ENCODE results near the gene LILRB5.

LILRB5 gene

DNA sequence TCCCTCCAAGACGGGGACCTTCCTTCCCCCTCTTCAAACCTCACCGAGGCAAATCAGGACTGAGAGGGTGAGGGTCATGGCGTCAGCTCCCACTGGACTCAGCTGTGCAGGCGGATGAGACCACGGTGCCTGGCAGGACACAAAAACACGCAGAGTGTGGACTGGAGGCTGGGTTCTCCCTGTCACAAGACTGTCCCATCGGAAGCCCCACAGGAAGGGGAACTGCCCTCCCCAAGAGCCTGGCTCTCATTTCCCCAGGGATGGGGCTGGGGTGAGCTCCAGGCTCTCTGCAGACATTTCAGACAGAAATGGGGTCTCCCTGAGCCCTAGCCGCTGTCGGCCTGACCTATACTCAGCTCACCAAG lies at the start of gene LILRB5:
LILRB5 (minus strand) TSS at position 158 of the 365 bp plus-strand sequence; CDS start at position 78, 80 bp downstream.
- H3K4me3 ChIP-seq (ENCODE audit: control insufficient read depth, low read depth, low read length) = no peak within 1 kb of the TSS
- TF ChIP-seq CTCF (IDR thresholded peaks at IDR 0.05; ENCODE audit: control insufficient read depth, insufficient read depth, low read depth, low read length, missing control alignments) = no peak
- DNase-seq (ENCODE audit: low read depth) = no peak

GRCh38 chr19:54305141-54305540 lies 48.1 kb upstream of the LILRB5 start:
- TF ChIP-seq CTCF (IDR thresholded peaks at IDR 0.05; ENCODE audit: control insufficient read depth, insufficient read depth, low read depth, low read length, missing control alignments) = no peak

GRCh38 chr19:54302257-54302656 lies 45.2 kb upstream of the LILRB5 start:
- no peak for TF ChIP-seq CTCF (IDR thresholded peaks at IDR 0.05; ENCODE audit: control insufficient read depth, insufficient read depth, low read depth, low read length, missing control alignments)
- H3K4me3 ChIP-seq (ENCODE audit: control insufficient read depth, low read depth, low read length) = no peak overlapping the region
- DNase-seq (ENCODE audit: low read depth) = no peak

More at GRCh38 chr19:54305141-54305540, 48.1 kb upstream of the LILRB5 start:
- H3K4me3 ChIP-seq (ENCODE audit: control insufficient read depth, low read depth, low read length) = no peak overlapping the region
- no peak for DNase-seq (ENCODE audit: low read depth)

- no peak for TF ChIP-seq CTCF (IDR thresholded peaks at IDR 0.05; ENCODE audit: control insufficient read depth, insufficient read depth, low read depth, low read length, missing control alignments)
- no peak for DNase-seq (ENCODE audit: low read depth)
These were observed 42.4 kb upstream of the LILRB5 start for GRCh38 chr19:54299515-54299914.

DNA sequence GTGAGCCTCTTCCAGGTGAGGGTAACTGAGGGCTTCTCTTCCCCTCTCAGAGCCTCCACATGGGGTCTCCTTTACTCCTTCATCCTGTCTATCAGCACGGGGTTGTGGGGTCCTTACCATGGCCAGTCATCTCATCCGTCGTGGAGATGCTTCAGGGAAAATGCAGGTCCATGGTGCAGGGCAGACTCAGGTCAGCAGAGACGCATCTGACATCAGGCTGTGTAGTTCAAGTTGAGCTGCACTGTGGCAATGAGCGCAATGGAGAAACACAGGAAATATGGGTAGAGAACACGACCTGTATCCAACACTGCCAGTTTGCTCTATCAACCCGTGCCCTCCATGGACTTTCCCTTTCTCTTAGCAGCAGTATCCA lies 42.0 kb upstream of the LILRB5 start:
- no peak for TF ChIP-seq CTCF (IDR thresholded peaks at IDR 0.05; ENCODE audit: control insufficient read depth, insufficient read depth, low read depth, low read length, missing control alignments)

More at GRCh38 chr19:54299515-54299914, 42.4 kb upstream of the LILRB5 start:
- no peak overlapping the region for H3K4me3 ChIP-seq (ENCODE audit: control insufficient read depth, low read depth, low read length)

GRCh38 chr19:54298357-54299125 lies 41.5 kb upstream of the LILRB5 start:
- H3K4me3 ChIP-seq (ENCODE audit: control insufficient read depth, low read depth, low read length) = no peak overlapping the region
- TF ChIP-seq CTCF (IDR thresholded peaks at IDR 0.05; ENCODE audit: control insufficient read depth, insufficient read depth, low read depth, low read length, missing control alignments) = no peak
- DNase-seq (ENCODE audit: low read depth) = no peak

More for the DNA sequence above, 42.0 kb upstream of the LILRB5 start:
- no peak for DNase-seq (ENCODE audit: low read depth)
- H3K4me3 ChIP-seq (ENCODE audit: control insufficient read depth, low read depth, low read length) = no peak overlapping the region

Data from AG09309 (cell line).